ENCODE results near the gene DPYD. TPM values are rescaled to one million over a fixed set of nuclear protein-coding genes. Genes with fewer than 3 reads are reported as not detected.

DPYD gene
- total and polyA plus RNA-seq, 11 donors, result 2.6 to 38.4 (median 7.8) TPM

DNA sequence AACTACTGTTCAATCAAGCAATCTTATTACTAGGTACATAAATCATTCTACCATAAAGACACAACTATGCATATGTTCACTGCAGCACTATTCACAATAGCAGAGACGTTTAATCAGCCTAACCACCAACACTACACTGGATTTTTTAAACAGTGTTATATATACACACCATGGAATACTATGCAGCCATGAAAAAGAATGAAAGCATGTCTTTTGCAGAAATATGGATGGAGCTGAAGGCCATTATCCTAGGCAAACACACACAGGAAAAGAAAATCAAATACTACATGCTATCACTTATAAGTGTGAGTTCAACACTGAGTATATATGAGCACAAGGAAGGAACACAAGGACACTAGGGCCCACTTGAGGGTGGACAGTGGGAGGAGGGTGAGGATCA lies 159.2 kb downstream of the DPYD start:
- Histone ChIP-seq H3K9me3 (peaks cover 0 to 15% (median 3%) of the 10 kb centered on the region in 12 donors), H3K36me3 (no peaks in the 10 kb centered on the region), H3K27ac (no peak overlapping the region), H3K4me1 (peaks cover 0 to 28% (median 20%) of the 10 kb centered on the region in 12 donors), H3K4me3 (no peak overlapping the region), H3K27me3 (no peaks in the 10 kb centered on the region)
- intact Hi-C loops (cut with DNase I), result no loop called here
- WGBS, 4 donors, result 69 to 89% (median 82%) methylated on average over 1 of the region's 1 CpG
- DNase-seq (no peak), ATAC-seq (no peak)
- no peak for TF ChIP-seq POLR2A (IDR thresholded peaks at IDR 0.05)
- TF ChIP-seq, protein P1, sequence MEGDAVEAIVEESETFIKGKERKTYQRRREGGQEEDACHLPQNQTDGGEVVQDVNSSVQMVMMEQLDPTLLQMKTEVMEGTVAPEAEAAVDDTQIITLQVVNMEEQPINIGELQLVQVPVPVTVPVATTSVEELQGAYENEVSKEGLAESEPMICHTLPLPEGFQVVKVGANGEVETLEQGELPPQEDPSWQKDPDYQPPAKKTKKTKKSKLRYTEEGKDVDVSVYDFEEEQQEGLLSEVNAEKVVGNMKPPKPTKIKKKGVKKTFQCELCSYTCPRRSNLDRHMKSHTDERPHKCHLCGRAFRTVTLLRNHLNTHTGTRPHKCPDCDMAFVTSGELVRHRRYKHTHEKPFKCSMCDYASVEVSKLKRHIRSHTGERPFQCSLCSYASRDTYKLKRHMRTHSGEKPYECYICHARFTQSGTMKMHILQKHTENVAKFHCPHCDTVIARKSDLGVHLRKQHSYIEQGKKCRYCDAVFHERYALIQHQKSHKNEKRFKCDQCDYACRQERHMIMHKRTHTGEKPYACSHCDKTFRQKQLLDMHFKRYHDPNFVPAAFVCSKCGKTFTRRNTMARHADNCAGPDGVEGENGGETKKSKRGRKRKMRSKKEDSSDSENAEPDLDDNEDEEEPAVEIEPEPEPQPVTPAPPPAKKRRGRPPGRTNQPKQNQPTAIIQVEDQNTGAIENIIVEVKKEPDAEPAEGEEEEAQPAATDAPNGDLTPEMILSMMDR (IDR thresholded peaks at IDR 0.05), result no peak

DNA sequence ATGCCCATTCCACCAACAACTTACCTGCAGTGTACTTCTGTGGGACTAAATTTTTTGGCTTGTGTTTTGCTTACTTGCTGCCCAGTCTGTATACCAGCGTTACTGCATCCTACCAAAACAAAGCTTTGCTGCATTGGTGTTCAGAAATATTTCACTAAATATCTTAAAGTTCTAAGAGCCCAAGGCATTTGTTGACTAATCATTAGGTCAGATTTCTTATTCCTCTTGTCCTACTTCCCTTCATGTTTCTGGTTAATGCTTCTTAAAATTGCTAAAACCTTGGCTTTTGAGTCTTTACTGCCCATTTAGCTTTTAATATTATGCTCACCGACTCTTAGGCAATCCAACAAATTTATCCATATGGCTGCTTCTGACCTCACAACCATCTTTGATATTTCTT lies 161.8 kb downstream of the DPYD start:
- no peak for TF ChIP-seq POLR2A (IDR thresholded peaks at IDR 0.05)
- TF ChIP-seq, protein P1 (IDR thresholded peaks at IDR 0.05), result no peak
- no peak overlapping the region for H3K4me3 ChIP-seq
- H3K9me3 ChIP-seq, result peaks cover 0 to 15% (median 3%) of the 10 kb centered on the region in 12 donors
- no peaks in the 10 kb centered on the region for H3K27me3 ChIP-seq
- no peaks in the 10 kb centered on the region for H3K36me3 ChIP-seq
- ATAC-seq (no peak), DNase-seq (no peak)
- WGBS, 4 donors, result 63 to 79% (median 67%) methylated on average over 2 of the region's 2 CpGs
- intact Hi-C loops (cut with DNase I), result no loop called here
- peak overlapping the region in 1 of 12 donors; percentile 12 for H3K27ac ChIP-seq
- peaks cover 0 to 22% (median 19%) of the 10 kb centered on the region in 12 donors for H3K4me1 ChIP-seq

DNA sequence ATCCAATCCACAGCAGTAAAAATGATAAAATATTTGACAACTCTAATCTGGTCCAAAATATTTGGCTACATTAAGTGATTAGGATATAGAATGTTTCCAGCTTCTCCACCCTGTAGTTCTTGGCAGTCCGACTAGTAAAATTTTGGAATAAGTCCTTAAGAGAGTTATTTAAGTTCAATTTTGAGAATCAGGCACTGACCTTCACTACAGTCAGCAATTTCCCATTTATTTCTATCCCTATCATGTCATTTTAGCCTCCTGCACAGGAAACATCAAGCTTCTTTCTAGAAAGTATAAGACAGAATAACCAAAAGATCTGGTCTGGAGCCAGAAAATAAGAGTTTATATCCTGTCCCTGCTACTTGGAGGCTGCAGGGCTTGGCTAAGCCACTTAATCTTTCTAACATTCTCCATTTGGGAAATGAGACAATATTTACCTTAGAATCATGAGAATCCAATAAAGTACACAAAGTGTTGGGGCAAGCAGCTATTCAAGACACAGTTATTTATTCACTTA lies 162.2 kb downstream of the DPYD start:
- DNase-seq (no peak), ATAC-seq (peak in 2 of 4 donors; percentile 55 to 67)
- H3K4me1 ChIP-seq, result peaks cover 0 to 22% (median 19%) of the 10 kb centered on the region in 12 donors
- intact Hi-C loops (cut with DNase I), result no loop called here
- no peak overlapping the region for H3K4me3 ChIP-seq
- H3K27ac ChIP-seq, result peak overlapping the region in 2 of 12 donors; percentile 2 to 12
- 30 to 42% (median 32%) methylated on average over 1 of the region's 1 CpG for WGBS, 4 donors
- H3K36me3 ChIP-seq, result no peaks in the 10 kb centered on the region
- H3K9me3 ChIP-seq, result peaks cover 0 to 15% (median 3%) of the 10 kb centered on the region in 12 donors
- H3K27me3 ChIP-seq, result no peaks in the 10 kb centered on the region
- TF ChIP-seq, protein P1 (IDR thresholded peaks at IDR 0.05), result no peak
- no peak for TF ChIP-seq POLR2A (IDR thresholded peaks at IDR 0.05)

DNA sequence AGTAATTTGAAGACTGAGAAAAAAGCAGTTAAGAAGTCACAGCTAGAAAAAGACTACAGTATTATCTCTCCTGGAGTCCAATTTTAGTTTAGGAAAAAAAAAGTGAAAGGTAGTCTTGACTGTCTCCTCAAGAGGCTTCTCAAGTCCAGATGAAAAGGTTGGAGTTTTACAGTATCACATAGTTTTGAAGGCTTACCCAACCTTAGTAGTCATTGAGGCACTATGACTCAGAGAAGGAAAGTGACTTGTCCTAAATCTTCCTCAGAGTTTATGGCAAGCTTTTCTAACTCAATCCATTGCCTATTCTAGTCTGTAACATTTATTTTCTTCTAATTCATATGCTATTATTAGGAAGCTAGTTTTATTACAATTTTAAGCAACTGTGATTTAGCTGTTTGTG lies 174.9 kb downstream of the DPYD start:
- Histone ChIP-seq H3K27ac (no peak overlapping the region), H3K4me1 (no peaks in the 10 kb centered on the region), H3K9me3 (no peaks in the 10 kb centered on the region), H3K27me3 (no peaks in the 10 kb centered on the region), H3K36me3 (no peaks in the 10 kb centered on the region), H3K4me3 (no peak overlapping the region)
- ATAC-seq (no peak), DNase-seq (no peak)
- TF ChIP-seq, protein P1 (IDR thresholded peaks at IDR 0.05), result no peak
- no peak for TF ChIP-seq POLR2A (IDR thresholded peaks at IDR 0.05)
- intact Hi-C loops (cut with DNase I), result no loop called here
